Astrocyte (in vitro differentiated cells and primary cell): ENCODE results near the gene BABAM1. TPM values are rescaled to one million over a fixed set of nuclear protein-coding genes. Genes with fewer than 3 reads are reported as not detected.

Experiments used
- DNase-seq: peaks from one replicate; pipeline ENCODE4 v3.0.0-alpha.2; 2010; ENCODE audit warnings: low read depth
- FAIRE-seq: peaks from 2 replicates; lab custom pipeline; 2011; peaks lifted over from hg19 to GRCh38; lab: Jason Lieb, UNC
- H2AFZ ChIP-seq: 2 replicates; pipeline ENCODE4 v1.6.0; 2012; ENCODE audit warnings: low read depth, low read length, inconsistent platforms
- H3K27ac ChIP-seq: 2 replicates; pipeline ENCODE4 v1.5.1; 2011; ENCODE audit warnings: low read depth, low read length, inconsistent platforms
- H3K27me3 ChIP-seq: 2 replicates; pipeline ENCODE4 v1.6.0; 2011; ENCODE audit warnings: low read length, inconsistent platforms; ENCODE audit not compliant: insufficient read depth
- H3K36me3 ChIP-seq: 2 replicates; pipeline ENCODE4 v1.5.1; 2011; ENCODE audit warnings: low read length, inconsistent platforms; ENCODE audit not compliant: insufficient read depth
- H3K4me1 ChIP-seq: 2 replicates; pipeline ENCODE4 v1.5.1; 2011; ENCODE audit warnings: low read length, inconsistent platforms; ENCODE audit not compliant: insufficient read depth
- H3K4me2 ChIP-seq: 2 replicates; pipeline ENCODE4 v1.6.0; 2012; ENCODE audit warnings: low read length, inconsistent platforms
- H3K4me3 ChIP-seq: 2 replicates; pipeline ENCODE4 v1.5.1; 2011; ENCODE audit warnings: low read depth, mild to moderate bottlenecking, low read length, inconsistent platforms; ENCODE audit not compliant: insufficient read depth
- H3K79me2 ChIP-seq: 2 replicates; pipeline ENCODE4 v1.6.0; 2012; ENCODE audit warnings: mild to moderate bottlenecking, low read length, inconsistent platforms; ENCODE audit not compliant: insufficient read depth
- H3K9ac ChIP-seq: 2 replicates; pipeline ENCODE4 v1.6.0; 2012; ENCODE audit warnings: mild to moderate bottlenecking, low read length, inconsistent platforms
- H3K9me3 ChIP-seq: 2 replicates; pipeline ENCODE4 v1.5.1; 2012; ENCODE audit warnings: low read depth, mild to moderate bottlenecking, low read length, inconsistent platforms; ENCODE audit not compliant: insufficient read depth
- H4K20me1 ChIP-seq: 2 replicates; pipeline ENCODE4 v1.6.0; 2012; ENCODE audit warnings: low read length, inconsistent platforms; ENCODE audit not compliant: insufficient read depth
- H3K27ac Mint-ChIP-seq: one replicate; pipeline ENCODE4 v1.8.0; 2021; ENCODE audit warnings: mild to moderate bottlenecking, mixed read lengths; ENCODE audit not compliant: unreplicated experiment
- H3K27me3 Mint-ChIP-seq: one replicate; pipeline ENCODE4 v1.8.0; 2021; ENCODE audit warnings: low read depth, mixed read lengths; ENCODE audit not compliant: unreplicated experiment
- H3K36me3 Mint-ChIP-seq: one replicate; pipeline ENCODE4 v1.8.0; 2021; ENCODE audit warnings: low read depth, mixed read lengths; ENCODE audit not compliant: unreplicated experiment
- H3K4me1 Mint-ChIP-seq: one replicate; pipeline ENCODE4 v1.8.0; 2021; ENCODE audit warnings: low read depth, mixed read lengths; ENCODE audit not compliant: unreplicated experiment
- H3K4me3 Mint-ChIP-seq: one replicate; pipeline ENCODE4 v1.8.0; 2021; ENCODE audit warnings: mild to moderate bottlenecking, moderate library complexity, mixed read lengths; ENCODE audit not compliant: unreplicated experiment
- H3K9me3 Mint-ChIP-seq: one replicate; pipeline ENCODE4 v1.8.0; 2021; ENCODE audit warnings: mild to moderate bottlenecking, mixed read lengths; ENCODE audit not compliant: unreplicated experiment
- EZH2 ChIP-seq: IDR thresholded peaks from 2 replicates; pipeline ENCODE4 v1.6.1; 2012; ENCODE audit warnings: mild to moderate bottlenecking, low read length, inconsistent platforms; ENCODE audit not compliant: insufficient read depth
- total RNA-seq: library from RNA; stranded (reverse); gene quantifications from 2 replicates; pipeline ENCODE4 v1.2.1, GENCODE V29; 2021
- TF ChIP-seq, protein P1 (sequence below): IDR thresholded peaks from 2 replicates; pipeline ENCODE4 v1.5.1; 2011; ENCODE audit warnings: low read depth, mild to moderate bottlenecking, inconsistent platforms, low read length, moderate library complexity; ENCODE audit not compliant: insufficient read depth

Gene BABAM1
- total RNA-seq, 1 donor from 2014 or later, result 112 TPM

DNA sequence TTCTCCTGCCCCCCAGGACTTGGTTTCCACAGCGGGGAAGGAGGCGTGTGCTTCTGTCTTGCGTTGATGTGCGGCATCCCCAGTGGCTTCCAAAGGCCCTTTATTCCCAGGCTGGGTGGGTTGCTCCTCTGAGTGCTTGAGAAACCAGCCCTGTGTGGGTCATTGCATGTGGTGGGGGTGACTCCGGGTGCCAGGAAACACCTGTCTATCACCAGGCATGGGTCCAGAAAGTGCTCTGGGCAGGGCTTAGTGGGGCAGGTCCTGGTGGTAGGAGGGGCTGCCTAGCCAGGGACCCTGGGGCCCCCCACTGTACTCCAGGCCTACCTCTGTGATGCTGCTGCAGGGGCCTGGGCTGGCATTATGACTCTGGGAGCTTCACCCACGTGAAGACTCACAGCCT is 51.7 kb downstream of the BABAM1 start:
- no peak for DNase-seq
- Histone ChIP-seq H3K9me3 (no peaks in the 10 kb centered on the region), H3K4me3 (no peak overlapping the region), H3K9ac (no peak overlapping the region), H3K27ac (no peak overlapping the region), H3K4me1 (no peaks in the 10 kb centered on the region), H3K4me2 (no peak overlapping the region), H3K27me3 (no peaks in the 10 kb centered on the region), H3K36me3 (peaks cover 3% of the 10 kb centered on the region), H3K79me2 (peaks cover 4% of the 10 kb centered on the region), H4K20me1 (peaks cover 24% of the 10 kb centered on the region), H2AFZ (no peak overlapping the region)
- no peaks in the 10 kb centered on the region for H3K27me3 Mint-ChIP-seq
- FAIRE-seq, result no peak
- no peak overlapping the region for H3K4me3 Mint-ChIP-seq
- no peak overlapping the region for H3K27ac Mint-ChIP-seq
- TF ChIP-seq, protein P1, sequence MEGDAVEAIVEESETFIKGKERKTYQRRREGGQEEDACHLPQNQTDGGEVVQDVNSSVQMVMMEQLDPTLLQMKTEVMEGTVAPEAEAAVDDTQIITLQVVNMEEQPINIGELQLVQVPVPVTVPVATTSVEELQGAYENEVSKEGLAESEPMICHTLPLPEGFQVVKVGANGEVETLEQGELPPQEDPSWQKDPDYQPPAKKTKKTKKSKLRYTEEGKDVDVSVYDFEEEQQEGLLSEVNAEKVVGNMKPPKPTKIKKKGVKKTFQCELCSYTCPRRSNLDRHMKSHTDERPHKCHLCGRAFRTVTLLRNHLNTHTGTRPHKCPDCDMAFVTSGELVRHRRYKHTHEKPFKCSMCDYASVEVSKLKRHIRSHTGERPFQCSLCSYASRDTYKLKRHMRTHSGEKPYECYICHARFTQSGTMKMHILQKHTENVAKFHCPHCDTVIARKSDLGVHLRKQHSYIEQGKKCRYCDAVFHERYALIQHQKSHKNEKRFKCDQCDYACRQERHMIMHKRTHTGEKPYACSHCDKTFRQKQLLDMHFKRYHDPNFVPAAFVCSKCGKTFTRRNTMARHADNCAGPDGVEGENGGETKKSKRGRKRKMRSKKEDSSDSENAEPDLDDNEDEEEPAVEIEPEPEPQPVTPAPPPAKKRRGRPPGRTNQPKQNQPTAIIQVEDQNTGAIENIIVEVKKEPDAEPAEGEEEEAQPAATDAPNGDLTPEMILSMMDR, result no peak
- TF ChIP-seq EZH2, result no peak
- no peaks in the 10 kb centered on the region for H3K9me3 Mint-ChIP-seq
- peaks cover 17% of the 10 kb centered on the region for H3K36me3 Mint-ChIP-seq
- no peaks in the 10 kb centered on the region for H3K4me1 Mint-ChIP-seq

DNA sequence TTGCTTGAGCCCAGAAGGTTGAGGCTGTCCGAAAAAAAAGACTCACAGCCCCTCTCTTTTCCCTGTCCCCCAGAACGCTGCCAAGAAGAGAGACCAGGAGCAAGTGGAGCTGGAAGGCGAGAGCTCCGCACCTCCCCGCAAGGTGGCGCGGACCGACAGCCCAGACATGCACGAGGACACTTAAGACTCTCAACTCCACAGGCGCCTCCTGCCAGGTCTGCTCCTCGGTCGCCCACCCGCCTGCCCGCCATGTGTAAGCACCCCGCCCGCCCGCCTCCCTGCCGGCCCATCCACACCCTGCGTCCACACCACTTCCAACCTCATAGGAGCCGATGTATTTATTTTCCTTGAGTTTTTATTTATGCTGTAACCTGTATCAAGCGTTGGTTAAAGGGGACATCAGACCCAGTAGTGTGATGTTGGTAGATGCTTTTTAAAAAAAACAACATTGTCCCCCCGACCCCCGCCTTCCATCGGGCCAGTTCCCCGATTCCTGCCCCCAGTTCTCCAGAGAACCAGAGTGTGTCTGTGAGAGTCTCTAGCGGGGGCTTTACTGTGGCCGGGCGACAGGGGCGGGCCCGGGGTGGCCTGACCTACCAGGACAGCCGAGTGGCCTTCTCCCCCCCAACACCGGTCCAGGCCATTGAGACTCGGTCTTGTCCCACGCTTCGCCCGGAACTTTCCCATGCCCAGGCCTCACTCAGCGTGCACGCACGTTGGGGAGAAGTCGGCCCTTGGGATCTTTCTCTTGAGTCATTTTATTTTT is 52.4 kb downstream of the BABAM1 start:
- Mint-ChIP-seq H3K9me3 (no peaks in the 10 kb centered on the region), H3K27me3 (no peaks in the 10 kb centered on the region), H3K36me3 (peaks cover 17% of the 10 kb centered on the region), H3K27ac (no peak overlapping the region), H3K4me1 (no peaks in the 10 kb centered on the region), H3K4me3 (no peak overlapping the region)
- FAIRE-seq, result no peak
- peaks cover 3% of the 10 kb centered on the region for H3K36me3 ChIP-seq
- no peak overlapping the region for H3K9ac ChIP-seq
- H3K4me3 ChIP-seq, result no peak overlapping the region
- H3K4me1 ChIP-seq, result no peaks in the 10 kb centered on the region
- DNase-seq, result no peak
- H3K9me3 ChIP-seq, result no peaks in the 10 kb centered on the region
- H3K79me2 ChIP-seq, result no peaks in the 10 kb centered on the region
- H2AFZ ChIP-seq, result no peak overlapping the region
- no peak for TF ChIP-seq EZH2
- TF ChIP-seq, protein P1, result no peak
- peaks cover 19% of the 10 kb centered on the region for H4K20me1 ChIP-seq
- H3K27me3 ChIP-seq, result no peaks in the 10 kb centered on the region
- no peak overlapping the region for H3K27ac ChIP-seq
- H3K4me2 ChIP-seq, result no peak overlapping the region

DNA sequence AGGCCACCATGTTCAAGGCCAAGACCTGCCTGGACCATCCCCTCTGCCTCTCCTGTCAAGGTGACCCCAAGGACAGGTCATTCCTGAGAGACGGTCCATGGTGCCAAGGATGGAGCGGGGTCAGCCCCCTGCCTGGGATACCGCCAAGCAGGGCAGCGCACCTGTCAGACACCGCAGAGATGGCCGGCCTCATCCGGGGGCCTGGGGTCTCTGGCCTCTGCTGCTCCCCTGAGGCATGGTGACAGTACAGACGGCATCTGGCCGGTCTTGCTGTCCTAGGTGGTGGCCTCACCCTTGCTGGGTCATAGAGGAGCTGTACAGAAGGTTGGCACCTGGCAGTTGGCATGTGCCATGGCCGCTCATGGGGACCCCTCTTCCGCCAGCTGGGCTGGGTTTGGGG is 53.2 kb downstream of the BABAM1 start:
- TF ChIP-seq, protein P1, result no peak
- TF ChIP-seq EZH2, result no peak
- no peak for DNase-seq
- H3K4me1 Mint-ChIP-seq, result no peaks in the 10 kb centered on the region
- Histone ChIP-seq H2AFZ (no peak overlapping the region), H3K4me3 (no peak overlapping the region), H3K4me1 (no peaks in the 10 kb centered on the region), H3K27ac (no peak overlapping the region), H3K9me3 (no peaks in the 10 kb centered on the region), H3K9ac (no peak overlapping the region), H4K20me1 (peaks cover 19% of the 10 kb centered on the region), H3K36me3 (peaks cover 3% of the 10 kb centered on the region), H3K79me2 (no peaks in the 10 kb centered on the region), H3K27me3 (no peaks in the 10 kb centered on the region), H3K4me2 (no peak overlapping the region)
- H3K9me3 Mint-ChIP-seq, result no peaks in the 10 kb centered on the region
- H3K36me3 Mint-ChIP-seq, result peaks cover 17% of the 10 kb centered on the region
- no peaks in the 10 kb centered on the region for H3K27me3 Mint-ChIP-seq
- no peak overlapping the region for H3K27ac Mint-ChIP-seq
- H3K4me3 Mint-ChIP-seq, result no peak overlapping the region
- no peak for FAIRE-seq
